GM13976 (cell line): ENCODE data around the gene MAOB.
"Not testable (repeated sequence)": the region's sequence is repeated elsewhere in the genome, so short reads cannot be mapped to it uniquely, and the experiment has no call there.

Source experiments
- DNase-seq: peaks from one replicate; pipeline ENCODE4 v3.0.0; 2012; ENCODE audit warnings: low spot score
- CTCF ChIP-seq: IDR thresholded peaks from 2 replicates; pipeline ENCODE4 v1.5.1; 2012; ENCODE audit warnings: borderline replicate concordance, mild to moderate bottlenecking; ENCODE audit not compliant: insufficient read depth; ENCODE audit errors: extremely low read depth, missing control alignments, control extremely low read depth
- in situ Hi-C: fragments of 300-500 bp; cut with MboI; formaldehyde crosslinking; loops from one replicate; pipeline ENCODE4 v1.12.0; 2022; ENCODE audit warnings: low sequenced_read_pairs, mixed read lengths, inconsistent platforms; ENCODE audit not compliant: unreplicated experiment

MAOB gene

GRCh38 chrX:43735534-43735933 lies 146.7 kb downstream of the MAOB start:
- TF ChIP-seq CTCF, result no peak
- in situ Hi-C loops, result no loop called here
- no peak for DNase-seq

- in situ Hi-C loops, result no loop called here
- TF ChIP-seq CTCF, result no peak
- DNase-seq, result no peak
Measured at GRCh38 chrX:43734444-43734843, 147.8 kb downstream of the MAOB start.

GRCh38 chrX:43733699-43734098 lies 148.6 kb downstream of the MAOB start:
- in situ Hi-C loops, result no loop called here
- no peak for TF ChIP-seq CTCF
- DNase-seq, result no peak

GRCh38 chrX:43731086-43731485 lies 151.2 kb downstream of the MAOB start:
- no peak for DNase-seq
- no peak for TF ChIP-seq CTCF
- in situ Hi-C loops, result no loop called here

DNA sequence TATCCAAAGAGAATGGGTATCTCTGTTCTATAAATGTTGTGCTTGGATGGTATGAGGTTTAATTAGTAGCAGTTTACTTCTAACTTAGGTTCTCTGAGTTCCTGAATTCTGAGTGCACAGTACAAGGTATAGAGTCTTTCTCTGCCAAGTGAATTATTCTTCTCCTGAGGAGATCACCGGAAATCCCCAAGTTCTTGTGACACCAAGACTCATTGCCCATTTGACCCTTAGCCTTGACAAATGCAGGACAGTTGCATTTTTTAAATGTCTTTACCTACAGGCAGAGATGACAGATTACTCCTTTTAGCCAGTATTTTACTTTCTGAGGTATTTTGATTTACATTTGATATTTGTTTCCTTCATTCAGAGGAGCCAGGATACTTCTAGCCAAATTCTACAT lies 153.3 kb downstream of the MAOB start:
- TF ChIP-seq CTCF, result no peak
- no peak for DNase-seq
- in situ Hi-C loops, result no loop called here

DNA sequence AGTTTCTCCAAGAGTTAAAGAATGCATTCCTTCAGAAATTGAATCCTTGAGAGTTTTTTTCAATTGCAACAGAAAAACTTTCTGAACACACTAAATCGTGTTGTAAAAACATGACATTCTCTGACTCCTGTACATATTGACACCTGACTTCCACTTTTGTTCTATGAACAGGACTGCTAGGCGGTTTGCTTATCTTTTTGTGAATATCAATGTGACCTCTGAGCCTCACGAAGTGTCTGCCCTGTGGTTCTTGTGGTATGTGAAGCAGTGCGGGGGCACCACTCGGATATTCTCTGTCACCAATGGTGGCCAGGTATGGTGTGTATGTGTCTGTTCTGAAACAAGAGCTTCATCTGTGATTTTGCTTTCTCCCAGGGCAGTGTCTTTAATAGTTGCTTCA lies 154.2 kb downstream of the MAOB start:
- no peak for TF ChIP-seq CTCF
- no peak for DNase-seq
- in situ Hi-C loops, result no loop called here

GRCh38 chrX:43727254-43727653 lies 155.0 kb downstream of the MAOB start:
- DNase-seq, in situ Hi-C loops: not testable (repeated sequence)

- DNase-seq, in situ Hi-C loops: not testable (repeated sequence)
Measured at GRCh38 chrX:43725227-43725626, 157.0 kb downstream of the MAOB start.
